HepG2 (cell line): Measurements from ENCODE around the gene MRPS7. TPM values are rescaled to one million over a fixed set of nuclear protein-coding genes. Genes with fewer than 3 reads are reported as not detected.

Experiments
- HNRNPUL1 ChIP-seq: fragments of 200-400 bp; formaldehyde crosslinking; IDR thresholded peaks from 2 replicates; pipeline ENCODE4 v1.6.1; 2017; ENCODE audit warnings: low read depth, mild to moderate bottlenecking, low read length, moderate library complexity
- JARID2 ChIP-seq: sonication (generic); formaldehyde crosslinking; IDR thresholded peaks from 2 replicates; pipeline ENCODE4 v1.8.1; 2023; ENCODE audit warnings: missing genetic modification reagents, inconsistent platforms; ENCODE audit not compliant: insufficient replicate concordance
- MLLT10 ChIP-seq: sonication (generic); formaldehyde crosslinking; IDR thresholded peaks from 2 replicates; pipeline ENCODE4 v1.4.0; 2020; ENCODE audit warnings: missing genetic modification reagents
- POLR2AphosphoS2 ChIP-seq: IDR thresholded peaks from 2 replicates; pipeline ENCODE4 v1.6.1; 2011; ENCODE audit warnings: low read depth, low read length, improper control_type of control experiment
- RAD21 ChIP-seq: fragments of 450-650 bp; formaldehyde crosslinking; IDR thresholded peaks from 2 replicates; pipeline ENCODE4 v1.5.0; 2020; ENCODE audit warnings: mild to moderate bottlenecking
- RBFOX2 ChIP-seq: fragments of 200-400 bp; formaldehyde crosslinking; IDR thresholded peaks from 2 replicates; pipeline ENCODE4 v1.6.1; 2017; ENCODE audit warnings: low read depth, mild to moderate bottlenecking, low read length
- SOX13 ChIP-seq, 3 experiments: fragments of 450-650 bp in 1 of 3; sonication (generic) in 1 of 3; formaldehyde crosslinking in 1 of 3; IDR thresholded peaks in 2 of 3; conservative IDR thresholded peaks in 1 of 3; 2 replicates each; pipeline versions ENCODE4 v1.5.0 to v1.6.1; 2016 to 2020; ENCODE audit warnings: antibody characterized with exemption in 1 of 3, mild to moderate bottlenecking in 1 of 3, missing compliant biosample characterization in 1 of 3, missing genetic modification reagents in 1 of 3, moderate library complexity in 1 of 3
- SOX5 ChIP-seq: IDR thresholded peaks from 2 replicates; pipeline ENCODE4 v1.6.1; 2016; ENCODE audit warnings: borderline replicate concordance
- ZKSCAN8 ChIP-seq: IDR thresholded peaks from 2 replicates; pipeline ENCODE4 v1.6.1; 2016; ENCODE audit warnings: borderline replicate concordance, missing genetic modification reagents, missing compliant biosample characterization
- ZNF10 ChIP-seq: sonication (generic); formaldehyde crosslinking; IDR thresholded peaks from 2 replicates; pipeline ENCODE4 v1.4.0; 2020; ENCODE audit warnings: mild to moderate bottlenecking, low read depth, missing genetic modification reagents, borderline replicate concordance
- ZNF251 ChIP-seq: sonication (generic); formaldehyde crosslinking; IDR thresholded peaks from 2 replicates; pipeline ENCODE4 v1.9.0; 2021; ENCODE audit warnings: mild to moderate bottlenecking, missing genetic modification reagents
- ZNF331 ChIP-seq: sonication (generic); formaldehyde crosslinking; IDR thresholded peaks from 2 replicates; pipeline ENCODE4 v1.4.0; 2020; ENCODE audit warnings: missing genetic modification reagents
- ZNF33B ChIP-seq: sonication (generic); formaldehyde crosslinking; IDR thresholded peaks from 2 replicates; pipeline ENCODE4 v1.5.1; 2020; ENCODE audit warnings: mild to moderate bottlenecking, missing genetic modification reagents
- ZNF788 ChIP-seq: sonication (generic); formaldehyde crosslinking; IDR thresholded peaks from 2 replicates; pipeline ENCODE4 v1.5.0; 2020; ENCODE audit warnings: mild to moderate bottlenecking, missing genetic modification reagents, borderline replicate concordance
- polyA plus RNA-seq, 8 experiments: library from polyadenylated mRNA; depleted of rRNA in 3 of 8; stranded (reverse) in 7 of 8; unstranded in 1 of 8; fragments of >200 nt; fragmentation: Illumina TruSeq in 4 of 8; extraction: Trizol in 4 of 8; gene quantifications; 2 replicates each; pipeline versions ENCODE4 v1.2.1 to v1.2.3, GENCODE V29; 2011 to 2016; ENCODE audit warnings: low read depth in 4 of 8, missing spikeins in 1 of 8, mixed read lengths in 1 of 8; ENCODE audit not compliant: insufficient read depth in 1 of 8
- total RNA-seq, 5 experiments: library from RNA; depleted of rRNA; stranded (reverse); fragments of >200 nt; fragmentation: Illumina TruSeq; extraction: Trizol; gene quantifications; 2 replicates each; pipeline ENCODE4 v1.2.3, GENCODE V29; 2016; ENCODE audit warnings: low read depth in 1 of 5
- TF ChIP-seq, protein P1 (sequence below): sonication (generic); formaldehyde crosslinking; IDR thresholded peaks from 2 replicates; pipeline ENCODE4 v1.5.1; 2020; ENCODE audit warnings: mild to moderate bottlenecking, missing genetic modification reagents, moderate library complexity
- TF ChIP-seq, protein P2 (sequence below): sonication (generic); formaldehyde crosslinking; IDR thresholded peaks from 2 replicates; pipeline ENCODE4 v1.8.0; 2022; ENCODE audit warnings: mild to moderate bottlenecking, missing genetic modification reagents
- TF ChIP-seq, protein P3 (sequence below): fragments of 450-650 bp; IDR thresholded peaks from 2 replicates; pipeline ENCODE4 v1.6.1; 2017
- TF ChIP-seq, protein P4 (sequence below): sonication (generic); formaldehyde crosslinking; IDR thresholded peaks from 2 replicates; pipeline ENCODE4 v1.9.0; 2022; ENCODE audit warnings: missing genetic modification reagents, mild to moderate bottlenecking, borderline replicate concordance
- TF ChIP-seq, protein P5 (sequence below): sonication (generic); formaldehyde crosslinking; IDR thresholded peaks from 2 replicates; pipeline ENCODE4 v1.4.0; 2020; ENCODE audit warnings: missing genetic modification reagents; ENCODE audit errors: not compliant biosample characterization
- TF ChIP-seq, protein P6 (sequence below): sonication (generic); formaldehyde crosslinking; IDR thresholded peaks from 2 replicates; pipeline ENCODE4 v1.4.0; 2020; ENCODE audit warnings: missing genetic modification reagents, borderline replicate concordance

The MRPS7 gene
- total and polyA plus RNA-seq, 2 of the 13 experiments (the other 11 are each of a cell fraction or from before 2014, with no cell fraction given): 97.0 to 162 TPM

- TF ChIP-seq JARID2 (CRISPR knock-in tag) (no peak), SOX5 (CRISPR knock-in tag) (peak; percentile 60; the same call in 1 of the 2 replicates), RBFOX2 (peak; percentile 47; the same call in 1 of the 2 replicates), MLLT10 (CRISPR knock-in tag) (no peak), SOX13 (IDR thresholded peaks at IDR 0.05) (no peak), SOX13 (CRISPR knock-in tag; conservative IDR thresholded peaks at IDR 0.05 in 1 of 2, IDR thresholded peaks at IDR 0.05 in 1 of 2) (peak; percentile 39 to 68; a peak in 3 of 4 replicates), ZNF10 (CRISPR knock-in tag) (no peak), ZNF331 (CRISPR knock-in tag) (peak; percentile 58; the same call in 1 of the 2 replicates), ZNF788 (CRISPR knock-in tag) (peak; percentile 63; the same call in 1 of the 2 replicates), RAD21 (CRISPR knock-in tag) (peak; percentile 85), HNRNPUL1 (no peak), ZNF33B (CRISPR knock-in tag) (peak; percentile 61; the same call in 1 of the 2 replicates), ZNF251 (CRISPR knock-in tag) (no peak), POLR2AphosphoS2 (no peak), ZKSCAN8 (peak; percentile 65; the same call in 1 of the 2 replicates)
- TF ChIP-seq, protein P1, sequence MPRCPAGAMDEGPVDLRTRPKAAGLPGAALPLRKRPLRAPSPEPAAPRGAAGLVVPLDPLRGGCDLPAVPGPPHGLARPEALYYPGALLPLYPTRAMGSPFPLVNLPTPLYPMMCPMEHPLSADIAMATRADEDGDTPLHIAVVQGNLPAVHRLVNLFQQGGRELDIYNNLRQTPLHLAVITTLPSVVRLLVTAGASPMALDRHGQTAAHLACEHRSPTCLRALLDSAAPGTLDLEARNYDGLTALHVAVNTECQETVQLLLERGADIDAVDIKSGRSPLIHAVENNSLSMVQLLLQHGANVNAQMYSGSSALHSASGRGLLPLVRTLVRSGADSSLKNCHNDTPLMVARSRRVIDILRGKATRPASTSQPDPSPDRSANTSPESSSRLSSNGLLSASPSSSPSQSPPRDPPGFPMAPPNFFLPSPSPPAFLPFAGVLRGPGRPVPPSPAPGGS (CRISPR knock-in tag): 0 out of 2 replicates have a peak, but pooled peaks have one; percentile 81
- TF ChIP-seq, protein P2, sequence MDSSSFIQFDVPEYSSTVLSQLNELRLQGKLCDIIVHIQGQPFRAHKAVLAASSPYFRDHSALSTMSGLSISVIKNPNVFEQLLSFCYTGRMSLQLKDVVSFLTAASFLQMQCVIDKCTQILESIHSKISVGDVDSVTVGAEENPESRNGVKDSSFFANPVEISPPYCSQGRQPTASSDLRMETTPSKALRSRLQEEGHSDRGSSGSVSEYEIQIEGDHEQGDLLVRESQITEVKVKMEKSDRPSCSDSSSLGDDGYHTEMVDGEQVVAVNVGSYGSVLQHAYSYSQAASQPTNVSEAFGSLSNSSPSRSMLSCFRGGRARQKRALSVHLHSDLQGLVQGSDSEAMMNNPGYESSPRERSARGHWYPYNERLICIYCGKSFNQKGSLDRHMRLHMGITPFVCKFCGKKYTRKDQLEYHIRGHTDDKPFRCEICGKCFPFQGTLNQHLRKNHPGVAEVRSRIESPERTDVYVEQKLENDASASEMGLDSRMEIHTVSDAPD (CRISPR knock-in tag): 0 out of 2 replicates have a peak, but pooled peaks have one; percentile 24
- TF ChIP-seq, protein P3, sequence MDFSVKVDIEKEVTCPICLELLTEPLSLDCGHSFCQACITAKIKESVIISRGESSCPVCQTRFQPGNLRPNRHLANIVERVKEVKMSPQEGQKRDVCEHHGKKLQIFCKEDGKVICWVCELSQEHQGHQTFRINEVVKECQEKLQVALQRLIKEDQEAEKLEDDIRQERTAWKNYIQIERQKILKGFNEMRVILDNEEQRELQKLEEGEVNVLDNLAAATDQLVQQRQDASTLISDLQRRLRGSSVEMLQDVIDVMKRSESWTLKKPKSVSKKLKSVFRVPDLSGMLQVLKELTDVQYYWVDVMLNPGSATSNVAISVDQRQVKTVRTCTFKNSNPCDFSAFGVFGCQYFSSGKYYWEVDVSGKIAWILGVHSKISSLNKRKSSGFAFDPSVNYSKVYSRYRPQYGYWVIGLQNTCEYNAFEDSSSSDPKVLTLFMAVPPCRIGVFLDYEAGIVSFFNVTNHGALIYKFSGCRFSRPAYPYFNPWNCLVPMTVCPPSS: no peak
- TF ChIP-seq, protein P4, sequence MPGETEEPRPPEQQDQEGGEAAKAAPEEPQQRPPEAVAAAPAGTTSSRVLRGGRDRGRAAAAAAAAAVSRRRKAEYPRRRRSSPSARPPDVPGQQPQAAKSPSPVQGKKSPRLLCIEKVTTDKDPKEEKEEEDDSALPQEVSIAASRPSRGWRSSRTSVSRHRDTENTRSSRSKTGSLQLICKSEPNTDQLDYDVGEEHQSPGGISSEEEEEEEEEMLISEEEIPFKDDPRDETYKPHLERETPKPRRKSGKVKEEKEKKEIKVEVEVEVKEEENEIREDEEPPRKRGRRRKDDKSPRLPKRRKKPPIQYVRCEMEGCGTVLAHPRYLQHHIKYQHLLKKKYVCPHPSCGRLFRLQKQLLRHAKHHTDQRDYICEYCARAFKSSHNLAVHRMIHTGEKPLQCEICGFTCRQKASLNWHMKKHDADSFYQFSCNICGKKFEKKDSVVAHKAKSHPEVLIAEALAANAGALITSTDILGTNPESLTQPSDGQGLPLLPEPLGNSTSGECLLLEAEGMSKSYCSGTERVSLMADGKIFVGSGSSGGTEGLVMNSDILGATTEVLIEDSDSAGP: peak; percentile 80; the same call in 1 of the 2 replicates
- TF ChIP-seq, protein P5, sequence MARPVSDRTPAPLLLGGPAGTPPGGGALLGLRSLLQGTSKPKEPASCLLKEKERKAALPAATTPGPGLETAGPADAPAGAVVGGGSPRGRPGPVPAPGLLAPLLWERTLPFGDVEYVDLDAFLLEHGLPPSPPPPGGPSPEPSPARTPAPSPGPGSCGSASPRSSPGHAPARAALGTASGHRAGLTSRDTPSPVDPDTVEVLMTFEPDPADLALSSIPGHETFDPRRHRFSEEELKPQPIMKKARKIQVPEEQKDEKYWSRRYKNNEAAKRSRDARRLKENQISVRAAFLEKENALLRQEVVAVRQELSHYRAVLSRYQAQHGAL (CRISPR knock-in tag): no peak
- TF ChIP-seq, protein P6, sequence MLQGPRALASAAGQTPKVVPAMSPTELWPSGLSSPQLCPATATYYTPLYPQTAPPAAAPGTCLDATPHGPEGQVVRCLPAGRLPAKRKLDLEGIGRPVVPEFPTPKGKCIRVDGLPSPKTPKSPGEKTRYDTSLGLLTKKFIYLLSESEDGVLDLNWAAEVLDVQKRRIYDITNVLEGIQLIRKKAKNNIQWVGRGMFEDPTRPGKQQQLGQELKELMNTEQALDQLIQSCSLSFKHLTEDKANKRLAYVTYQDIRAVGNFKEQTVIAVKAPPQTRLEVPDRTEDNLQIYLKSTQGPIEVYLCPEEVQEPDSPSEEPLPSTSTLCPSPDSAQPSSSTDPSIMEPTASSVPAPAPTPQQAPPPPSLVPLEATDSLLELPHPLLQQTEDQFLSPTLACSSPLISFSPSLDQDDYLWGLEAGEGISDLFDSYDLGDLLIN (CRISPR knock-in tag): no peak
These were observed 5.9 kb downstream of the MRPS7 start (continued) for GRCh38 chr17:75267411-75268232.
